Stimulated activated CD8-positive, alpha-beta memory T cell treated with anti-CD3 and anti-CD28 coated beads, Interleukin-4, amount 100 ng/mL, for 24 hours (primary cell): ENCODE measurements around the gene LPP.
"Not testable (repeated sequence)": the region's sequence is repeated elsewhere in the genome, so short reads cannot be mapped to it uniquely, and the experiment has no call there.

Source experiments
- DNase-seq: peaks from one replicate; pipeline ENCODE4 v3.0.0-alpha.2; 2020; ENCODE audit warnings: low read depth

LPP gene

GRCh38 chr3:188680189-188680588 is 526.2 kb downstream of the LPP start:
- no peak for DNase-seq

DNA sequence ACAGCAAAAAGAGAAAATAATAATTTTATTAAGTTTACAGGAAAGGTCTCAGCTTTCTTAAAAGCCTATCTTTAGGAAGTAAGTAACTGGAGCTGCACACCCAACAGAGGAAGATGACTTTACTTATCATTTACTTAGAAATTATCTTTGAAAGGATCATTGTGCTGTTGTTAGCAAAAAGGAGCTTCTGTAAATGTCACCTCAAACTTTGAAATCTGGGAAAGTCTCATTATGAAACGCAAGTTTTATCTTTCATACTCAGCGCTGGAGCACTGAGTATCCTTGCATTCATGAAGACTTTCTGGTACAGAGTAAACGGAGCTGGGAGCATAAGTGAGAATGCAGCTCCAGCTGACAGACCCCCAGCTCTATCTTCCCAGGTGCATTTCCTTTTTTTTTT is 526.6 kb downstream of the LPP start:
- no peak for DNase-seq

DNA sequence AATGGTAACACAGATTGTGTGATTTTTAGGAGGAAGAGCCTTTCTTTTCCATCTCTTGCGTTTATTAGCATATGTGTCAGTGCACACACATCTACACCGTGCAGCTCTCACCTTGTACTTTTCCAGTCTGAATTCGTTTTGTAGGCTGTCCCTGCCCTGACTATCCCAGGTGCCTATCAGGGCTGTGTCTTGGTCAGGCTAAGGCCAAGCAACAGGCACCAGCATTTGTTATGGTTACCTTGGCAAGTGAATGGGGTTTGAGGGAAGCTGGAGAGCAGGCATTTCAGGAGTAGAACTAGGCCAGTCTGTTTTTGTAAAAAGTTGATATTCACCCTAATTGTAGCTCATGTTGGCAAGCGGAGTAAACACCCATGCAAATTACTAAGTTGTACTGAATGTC is 528.4 kb downstream of the LPP start:
- no peak for DNase-seq

DNA sequence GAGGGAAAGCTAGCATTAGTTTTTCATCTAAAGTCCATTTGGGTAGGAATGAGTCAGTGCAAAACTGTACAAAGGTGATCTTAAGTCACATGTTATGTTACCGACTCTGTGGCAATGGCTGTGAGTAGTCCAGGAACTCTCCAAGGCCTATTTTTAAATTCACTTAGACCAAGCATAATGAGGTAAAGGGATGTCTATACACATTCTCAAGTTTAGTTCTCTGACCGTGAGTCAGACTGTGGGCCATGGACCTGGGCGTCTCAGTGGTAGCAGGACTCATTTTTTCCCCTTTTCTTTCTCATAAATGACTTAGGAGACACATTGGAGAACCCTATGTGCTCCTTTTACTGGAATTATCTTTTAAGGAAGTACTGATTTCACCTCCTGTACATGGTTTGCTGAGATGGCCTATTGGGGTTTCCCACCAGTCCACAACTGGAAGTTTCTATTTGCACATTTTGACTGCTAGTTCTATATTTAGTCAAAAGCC is 529.1 kb downstream of the LPP start:
- DNase-seq: no peak

DNA sequence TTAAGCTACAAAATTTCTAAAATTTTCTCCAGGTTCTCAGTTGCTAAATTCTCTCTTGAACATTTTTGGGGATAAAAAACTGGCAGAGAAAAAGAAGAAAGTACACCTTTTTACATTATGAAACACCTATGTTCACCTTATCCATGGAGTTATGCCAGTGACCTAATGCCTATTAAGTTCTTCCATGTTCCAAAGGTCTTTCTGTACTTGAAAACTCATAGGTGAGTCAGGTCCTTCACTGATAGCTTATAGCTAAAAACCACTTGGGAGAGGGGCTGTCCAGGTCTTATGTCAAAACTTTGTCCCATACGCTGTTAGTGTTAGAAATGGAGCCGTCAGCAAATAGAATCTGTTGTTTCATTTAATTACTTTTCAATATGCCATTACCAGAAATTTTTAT is 530.3 kb downstream of the LPP start:
- DNase-seq: no peak

GRCh38 chr3:188685789-188686188 is 531.8 kb downstream of the LPP start:
- DNase-seq: no peak

DNA sequence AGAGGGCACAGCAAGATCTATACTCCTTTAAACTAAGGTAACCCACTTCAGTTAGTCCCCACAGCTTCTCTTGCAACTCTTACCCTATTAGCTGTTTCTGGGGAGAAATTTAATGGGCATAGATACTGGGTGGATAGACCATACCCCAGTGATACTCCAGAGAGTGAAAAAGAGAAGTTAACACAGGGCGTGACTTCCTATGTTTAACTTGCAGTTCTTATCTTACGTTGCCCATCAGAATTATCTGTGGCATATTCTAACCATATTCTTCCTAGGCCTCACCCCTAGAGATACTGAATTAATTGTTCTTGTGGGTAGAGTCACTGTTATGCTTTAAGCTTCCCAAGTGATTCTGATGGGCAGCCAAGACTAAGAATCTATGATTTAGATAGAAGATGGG is 532.4 kb downstream of the LPP start:
- DNase-seq: no peak

DNA sequence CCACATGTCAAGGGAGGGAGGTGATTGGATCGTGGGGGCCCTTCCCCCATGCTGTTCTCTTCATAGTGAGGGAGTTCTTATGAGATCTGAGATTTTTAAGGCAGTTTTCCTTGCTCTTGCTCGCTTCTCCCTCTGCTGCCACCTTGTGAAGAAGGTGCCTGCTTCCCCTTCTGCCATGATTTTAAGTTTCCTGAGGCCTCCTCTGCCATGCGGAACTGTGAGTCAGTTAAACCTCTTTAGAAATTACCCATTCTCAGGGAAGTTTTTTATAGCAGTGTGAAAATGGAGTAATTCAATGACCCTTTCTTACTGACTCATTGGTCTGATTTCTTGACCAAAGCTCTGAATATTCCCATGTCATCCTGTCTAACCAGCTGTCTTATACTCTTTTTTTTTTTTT is 533.4 kb downstream of the LPP start:
- DNase-seq: no peak

GRCh38 chr3:188689101-188689574 is 535.2 kb downstream of the LPP start:
- DNase-seq: no peak

DNA sequence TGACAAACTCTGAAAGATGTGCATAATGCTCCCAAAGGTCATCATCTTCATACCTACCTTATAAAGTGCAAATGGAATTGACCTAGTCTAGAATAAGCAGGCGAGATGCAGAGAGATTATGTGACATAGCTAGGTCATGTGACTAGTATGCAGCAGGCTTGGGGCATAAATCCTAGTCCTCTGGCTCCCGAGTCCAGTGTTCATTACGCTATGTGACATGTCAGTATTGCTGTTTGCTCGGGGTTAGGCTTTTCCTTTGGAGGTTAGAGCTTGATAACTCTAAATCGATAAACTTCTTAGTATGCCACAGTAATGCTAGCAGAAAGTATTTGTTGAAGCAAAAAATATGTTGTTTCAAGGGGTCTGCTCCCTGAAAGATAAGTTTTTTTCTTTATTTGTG is 536.1 kb downstream of the LPP start:
- DNase-seq: no peak

DNA sequence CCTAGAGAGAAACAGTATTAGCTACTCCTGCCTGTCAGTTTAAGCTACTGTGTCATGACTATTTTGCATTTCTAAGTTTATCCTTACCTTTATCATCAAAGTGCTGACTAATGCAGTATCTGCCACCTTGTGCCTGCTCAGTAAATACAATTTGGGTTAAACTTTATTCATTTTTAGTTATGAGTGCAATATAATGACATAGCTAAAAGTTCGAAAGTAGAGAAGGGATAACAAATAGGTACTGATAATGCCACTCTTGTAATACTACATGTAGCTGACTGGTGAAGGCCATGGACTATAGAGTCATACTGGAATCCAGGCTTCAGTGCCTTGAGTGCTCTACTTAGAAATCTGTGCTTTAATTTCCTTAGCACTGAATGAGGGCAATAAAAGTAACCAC is 537.0 kb downstream of the LPP start:
- no peak for DNase-seq

GRCh38 chr3:188691665-188692064 is 537.7 kb downstream of the LPP start:
- no peak for DNase-seq

- no peak for DNase-seq
Measured at GRCh38 chr3:188692700-188693099, 538.7 kb downstream of the LPP start.

DNA sequence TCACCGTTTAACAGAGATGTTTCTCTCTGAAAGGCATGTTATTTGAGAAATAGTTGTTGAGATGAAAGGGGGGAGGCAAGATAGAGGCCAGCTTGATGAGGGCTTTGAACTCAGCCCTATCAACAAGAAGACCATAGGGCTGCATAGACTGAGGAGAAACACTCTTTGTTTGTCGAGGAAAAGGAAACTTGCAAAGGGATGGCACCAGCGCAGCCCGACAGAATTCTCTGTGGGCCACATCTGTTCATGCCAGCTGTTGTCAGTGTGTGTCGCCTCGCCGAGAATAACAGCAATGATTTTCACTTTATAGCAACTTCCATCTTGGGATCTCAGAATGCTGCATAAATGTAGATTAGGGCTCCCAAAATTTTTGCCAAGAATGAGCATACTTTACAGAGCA is 539.5 kb downstream of the LPP start:
- no peak for DNase-seq

DNA sequence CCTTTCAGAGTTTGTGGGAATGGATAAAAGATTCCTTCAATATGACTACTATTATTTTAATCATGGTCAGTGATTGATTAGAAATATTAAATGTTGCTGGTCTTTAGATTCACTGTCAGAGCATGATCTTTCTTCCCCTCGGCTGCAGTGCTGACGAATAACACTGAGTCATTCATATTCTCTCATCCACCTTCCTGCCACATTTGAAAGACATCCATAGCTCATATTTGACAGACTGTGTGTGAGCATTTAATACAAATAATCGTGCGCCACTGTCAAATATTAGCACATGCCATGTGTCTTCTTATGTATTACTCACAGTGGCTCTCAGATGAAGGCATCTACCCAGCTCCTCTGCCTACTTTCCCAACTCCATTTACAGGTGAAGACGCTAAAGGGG is 541.3 kb downstream of the LPP start:
- DNase-seq: no peak

DNA sequence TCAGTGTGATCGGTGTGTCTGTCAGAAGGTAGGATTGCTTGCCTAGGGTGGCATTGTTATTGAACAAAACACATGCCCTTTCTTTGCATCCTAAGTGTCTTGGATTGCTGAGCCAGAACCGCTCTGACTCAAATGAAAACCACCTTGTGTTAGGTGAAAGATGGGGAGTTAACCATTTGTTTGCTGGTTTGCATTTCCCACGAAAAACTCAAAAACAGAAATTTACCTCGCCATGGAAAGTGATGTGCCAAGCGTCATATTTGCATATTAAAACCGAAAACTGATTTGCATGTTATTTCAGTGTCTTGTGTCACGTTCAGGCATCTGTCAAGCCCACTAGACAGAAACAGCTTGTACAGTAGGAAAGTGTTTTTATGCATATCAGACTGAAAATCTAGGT is 543.2 kb downstream of the LPP start:
- no peak for DNase-seq

DNA sequence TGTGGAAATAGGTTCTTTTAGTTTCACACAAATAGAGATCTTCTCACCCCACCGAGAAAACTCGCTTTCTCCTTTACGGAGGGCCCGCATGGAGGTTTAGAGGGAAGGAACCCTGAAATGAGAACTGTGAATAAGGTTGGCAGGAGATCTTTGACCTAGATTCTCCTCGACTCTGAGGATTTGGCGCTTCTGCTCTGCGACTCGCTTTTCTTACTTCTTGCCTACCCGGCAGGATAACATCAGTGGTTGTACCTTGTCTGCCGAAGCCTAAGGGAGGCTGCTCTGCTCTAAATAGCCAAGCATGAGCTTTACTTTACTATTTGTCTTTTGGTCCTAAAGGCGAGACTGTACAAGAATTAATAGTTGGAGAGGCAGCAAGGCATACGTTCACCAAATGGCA is 544.5 kb downstream of the LPP start:
- DNase-seq: no peak

DNA sequence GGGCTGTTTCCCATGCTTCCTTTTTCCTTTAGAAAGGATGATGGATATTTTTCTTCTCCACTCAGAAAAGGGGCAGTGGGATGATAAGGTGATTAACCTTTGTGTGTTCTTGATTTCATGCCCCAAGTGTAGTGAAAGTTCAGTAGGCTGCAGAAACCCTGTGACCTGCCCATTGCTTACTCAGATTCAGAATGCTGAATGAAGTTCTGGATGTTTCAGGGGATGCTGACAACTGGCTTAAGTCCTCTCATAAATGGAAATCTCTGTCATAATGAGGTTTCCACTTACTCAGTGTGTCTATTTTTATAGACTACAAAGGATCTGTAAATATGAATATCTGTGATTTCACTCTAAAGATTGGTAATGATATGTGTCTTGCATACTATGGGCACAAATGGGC is 546.5 kb downstream of the LPP start:
- DNase-seq: no peak

- DNase-seq: no peak
Measured at GRCh38 chr3:188700918-188701317, 547.0 kb downstream of the LPP start.

GRCh38 chr3:188701485-188701969 is 547.6 kb downstream of the LPP start:
- no peak for DNase-seq

GRCh38 chr3:188702028-188702427 is 548.1 kb downstream of the LPP start:
- DNase-seq: not testable (repeated sequence)

DNA sequence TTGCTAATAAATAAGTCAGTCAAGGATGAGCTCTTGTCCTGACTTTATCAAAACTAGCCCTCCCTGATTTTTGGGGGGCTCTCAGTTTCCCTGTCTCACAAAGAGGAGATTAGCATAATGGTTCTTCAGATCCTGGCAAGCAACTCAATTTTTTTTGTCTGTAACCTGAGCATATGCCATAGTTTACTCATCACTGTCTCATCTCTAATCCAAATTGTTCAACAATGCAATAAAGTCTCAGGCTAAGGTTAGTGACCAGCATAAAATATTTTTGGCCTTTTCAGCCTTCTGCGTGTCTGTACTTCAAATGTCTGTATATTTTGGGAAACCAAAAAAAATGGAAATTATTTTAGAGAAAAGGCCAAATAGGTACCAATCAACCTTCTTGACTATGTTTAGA is 552.2 kb downstream of the LPP start:
- DNase-seq: no peak

DNA sequence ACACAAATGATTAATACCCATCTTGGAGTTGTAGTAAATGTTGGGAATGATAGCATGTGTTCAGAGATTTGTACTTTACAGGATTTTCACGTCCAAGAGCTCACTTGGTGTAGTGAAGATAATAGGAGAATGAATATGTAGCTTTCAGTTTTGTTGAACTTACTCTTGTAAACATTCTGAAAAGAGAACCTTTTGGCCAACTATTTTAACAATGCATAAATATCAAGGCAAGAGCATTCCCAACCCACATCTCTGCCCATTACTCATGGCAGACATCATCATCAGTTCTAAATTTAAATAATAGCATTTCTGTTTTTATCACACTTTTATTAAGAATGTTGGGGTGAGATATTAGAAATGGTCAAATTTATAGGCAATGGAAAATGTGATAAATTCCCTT is 552.6 kb downstream of the LPP start:
- no peak for DNase-seq

DNA sequence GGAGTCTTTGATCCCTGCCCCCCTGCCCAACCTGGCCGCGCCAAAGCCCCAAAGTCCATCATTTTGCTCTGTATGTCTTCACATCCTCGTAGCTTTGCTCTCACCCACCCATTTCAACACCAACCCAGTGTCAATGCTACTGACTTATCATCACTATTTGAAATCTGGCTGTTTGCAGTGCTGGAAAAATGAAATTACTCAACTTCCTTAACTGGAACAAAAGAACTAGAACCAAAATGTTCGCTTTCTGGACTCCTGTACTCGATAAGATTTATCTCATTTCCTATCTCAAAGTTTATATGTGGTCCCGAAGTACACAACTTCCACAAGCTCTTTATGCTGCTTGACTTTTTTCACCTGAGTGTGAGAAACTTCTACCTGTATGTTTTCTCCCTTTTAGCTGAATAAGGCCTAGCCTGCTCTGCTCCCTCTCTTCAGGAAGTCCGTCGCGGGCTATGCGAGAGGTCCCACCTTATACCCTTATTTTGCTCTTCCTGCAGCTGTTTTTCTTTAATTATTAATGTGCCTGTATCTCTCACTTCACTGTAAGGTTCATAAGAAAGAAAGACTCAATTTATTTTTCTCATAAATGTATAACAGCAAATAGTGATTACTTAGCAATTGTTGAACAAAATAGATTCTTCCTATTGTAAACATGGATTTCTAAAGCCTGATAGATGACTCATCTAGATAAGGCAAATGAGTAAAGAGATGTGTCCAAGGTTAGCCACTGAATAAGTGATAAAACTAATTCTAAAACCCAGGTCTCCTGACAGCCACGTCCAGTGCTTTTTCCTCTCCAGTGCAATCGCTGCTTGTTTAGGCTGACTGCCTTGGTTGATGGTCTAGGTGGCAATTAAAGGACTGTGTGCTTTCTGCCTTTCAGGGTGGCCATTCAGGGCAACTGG is 553.7 kb downstream of the LPP start:
- DNase-seq: no peak
